Omental fat pad (tissue), 4 donors: Measurements from ENCODE around the gene NPAS3. TPM values are rescaled to one million over a fixed set of nuclear protein-coding genes. Genes with fewer than 3 reads are reported as not detected.

Experiments used
- ATAC-seq: fragments of 150-250 bp; one replicate; pipeline ENCODE4 v1.9.1; 2016; ENCODE audit warnings: mild to moderate bottlenecking, moderate library complexity; ENCODE audit not compliant: low FRiP score
- DNase-seq: peaks from one replicate; pipeline ENCODE4 v3.0.0-alpha.2; 2019; ENCODE audit warnings: low spot score
- CTCF ChIP-seq, 3 donors: fragments of 450-650 bp; IDR thresholded peaks; one replicate each; pipeline ENCODE4 v1.5.1; 2016 to 2017; ENCODE audit warnings: antibody characterized with exemption in 3 of 3, mild to moderate bottlenecking in 3 of 3, moderate library complexity in 2 of 3
- total RNA-seq, 4 donors: library from RNA; depleted of rRNA; stranded (reverse); fragments of >200 nt; gene quantifications; one replicate each; pipeline ENCODE4 v1.1.0, GENCODE V29; 2016

Gene NPAS3
- total RNA-seq, 4 donors from 2014 or later = 0.79 to 6.0 (median 2.5) TPM

- ATAC-seq (no peak), DNase-seq (no peak)
- no peak for TF ChIP-seq CTCF (IDR thresholded peaks at IDR 0.05)
Measured at GRCh38 chr14:33449268-33449667, 510.6 kb downstream of the NPAS3 start.

- ATAC-seq (no peak), DNase-seq (no peak)
- TF ChIP-seq CTCF (IDR thresholded peaks at IDR 0.05) = no peak
Measured at GRCh38 chr14:33449703-33450395, 511.2 kb downstream of the NPAS3 start.

GRCh38 chr14:33450416-33450815 lies 511.7 kb downstream of the NPAS3 start:
- no peak for DNase-seq
- no peak for ATAC-seq
- no peak for TF ChIP-seq CTCF (IDR thresholded peaks at IDR 0.05)

GRCh38 chr14:33451211-33451610 lies 512.5 kb downstream of the NPAS3 start:
- no peak for DNase-seq
- no peak for TF ChIP-seq CTCF (IDR thresholded peaks at IDR 0.05)
- ATAC-seq = no peak

- TF ChIP-seq CTCF (IDR thresholded peaks at IDR 0.05) = no peak
- ATAC-seq (no peak), DNase-seq (no peak)
Measured at GRCh38 chr14:33452995-33453394, 514.3 kb downstream of the NPAS3 start.

GRCh38 chr14:33454022-33454595 lies 515.4 kb downstream of the NPAS3 start:
- ATAC-seq = no peak
- no peak for TF ChIP-seq CTCF (IDR thresholded peaks at IDR 0.05)
- no peak for DNase-seq

- no peak for DNase-seq
- TF ChIP-seq CTCF (IDR thresholded peaks at IDR 0.05) = no peak
Measured at GRCh38 chr14:33454707-33455106, 516.0 kb downstream of the NPAS3 start.

More at GRCh38 chr14:33454707-33455106, 516.0 kb downstream of the NPAS3 start:
- no peak for ATAC-seq
